CD4-positive, alpha-beta T cell treated with Interleukin-12 subunit alpha and Interleukin-12 subunit beta, for 1 hour (primary cell): Measurements from ENCODE around the gene SELE.

Source experiments
- DNase-seq: peaks from one replicate; pipeline ENCODE4 v3.0.0-alpha.2; 2020

The SELE gene

DNA sequence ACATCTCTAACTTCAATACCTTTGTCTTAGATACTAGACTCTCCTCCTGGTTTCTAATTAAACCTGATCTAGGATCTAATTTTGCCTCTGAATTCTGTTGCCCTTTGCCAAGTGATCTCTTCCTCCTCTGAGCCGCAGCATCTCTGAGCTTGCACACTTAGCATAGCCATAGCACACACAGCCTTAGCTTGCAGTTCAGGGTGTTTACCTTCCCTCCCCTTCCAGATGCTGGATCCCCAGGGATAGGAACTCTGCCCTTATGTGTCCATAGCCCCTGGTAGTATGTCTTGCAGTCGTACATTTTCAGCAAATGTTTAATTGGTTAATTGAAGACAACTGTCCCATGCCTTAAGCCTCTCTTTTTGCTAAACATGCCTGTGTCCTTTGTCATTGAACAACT, 52.7 kb downstream of the SELE start:
- DNase-seq: no peak

DNA sequence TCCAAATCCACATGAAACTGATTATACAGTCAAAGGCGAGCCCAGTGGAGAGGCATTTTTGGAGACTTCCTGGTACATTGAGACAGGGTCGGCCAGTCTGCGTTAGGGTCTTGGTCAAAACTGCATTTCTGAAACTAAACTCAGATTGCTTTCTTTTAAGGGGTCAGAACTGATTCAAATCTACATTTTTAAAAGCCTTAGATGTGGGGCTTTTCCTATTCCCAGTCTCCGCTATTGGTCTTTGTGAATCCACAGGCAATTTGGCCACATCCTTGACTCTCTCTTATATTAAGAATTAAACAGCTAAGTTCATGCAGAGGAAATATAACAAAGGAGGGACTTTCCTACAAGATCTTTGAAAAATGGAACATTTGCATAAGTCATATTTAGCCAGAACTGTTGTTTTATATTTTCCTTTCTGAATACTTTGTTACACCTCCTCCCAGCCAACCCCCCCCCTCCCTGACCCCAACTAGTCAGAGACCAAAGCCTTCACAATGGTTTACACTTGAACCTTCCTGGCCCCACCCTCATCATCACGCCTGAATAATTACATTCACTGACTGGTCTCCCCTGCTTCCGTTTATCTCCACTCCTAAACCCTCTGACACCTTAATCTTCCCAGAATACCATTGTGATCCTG, 53.4 kb downstream of the SELE start:
- DNase-seq: no peak

DNA sequence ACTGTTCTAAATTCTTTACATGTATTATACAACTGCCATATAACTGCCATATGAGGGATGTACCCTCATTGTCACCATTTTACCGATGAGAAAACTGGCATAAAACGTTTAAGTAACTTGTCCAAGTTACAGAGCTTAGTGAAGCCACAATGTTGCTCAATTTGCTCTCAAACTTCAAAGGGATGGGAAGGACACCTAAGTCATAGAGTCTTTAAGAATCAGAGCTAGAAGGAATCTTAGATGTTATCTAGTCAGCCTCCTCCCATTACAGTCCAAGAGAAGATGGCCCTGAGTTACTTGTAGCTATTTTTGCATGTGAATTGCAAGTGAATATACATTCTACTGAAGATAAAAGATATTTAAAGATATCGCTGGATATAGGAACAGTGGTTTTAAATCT, 54.2 kb downstream of the SELE start:
- DNase-seq: no peak

DNA sequence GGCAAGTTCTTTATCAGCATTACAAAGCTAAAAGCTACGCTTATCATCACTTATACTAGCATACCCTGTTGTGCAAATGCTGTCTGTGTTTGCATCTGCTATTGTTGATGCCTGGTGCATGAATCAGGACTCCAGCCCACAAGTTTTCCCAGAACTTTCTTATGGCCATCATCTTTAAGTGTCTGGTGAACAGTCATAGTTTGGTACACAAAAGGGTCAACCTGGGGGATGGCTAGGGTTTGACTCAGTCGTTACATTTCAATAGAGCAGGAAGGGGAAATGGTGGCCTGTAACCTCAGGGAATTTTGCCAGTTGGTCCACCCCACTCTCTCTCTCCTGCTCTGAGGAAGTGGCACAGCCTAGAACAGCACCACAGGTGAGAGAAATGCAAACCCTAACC, 57.9 kb downstream of the SELE start:
- no peak for DNase-seq
